HepG2 (cell line): ENCODE data around the gene YY1AP1. TPM values are rescaled to one million over a fixed set of nuclear protein-coding genes. Genes with fewer than 3 reads are reported as not detected.

Experiments used
- ATAC-seq: fragments of 200-7000 bp; cut with Tn5 transposase; 3 replicates; pipeline ENCODE4 v1.9.1; 2020; ENCODE audit warnings: mild to moderate bottlenecking, moderate library complexity
- BruUV-seq: library from RNA; stranded (reverse); fragments of 400-500 nt; replicated peaks from 2 replicates; lab custom pipeline; 2021; lab: Mats Ljungman, UMichigan
- CTCF ChIA-PET: fragments of 300-600 bp; formaldehyde crosslinking; extraction: SDS; loops from one replicate; lab custom pipeline; 2021; ENCODE audit warnings: low total read pairs, inconsistent platforms, low intra/inter-chr PET ratio; lab: Yijun Ruan, JAX
- POLR2A ChIA-PET: fragments of 350-600 bp; sonication (Branson Sonifier 250); formaldehyde crosslinking; loops from one replicate; lab custom pipeline; 2020; ENCODE audit warnings: antibody characterized with exemption, inconsistent platforms; lab: Yijun Ruan, JAX
- DNase-seq: peaks from one replicate; pipeline ENCODE4 v3.0.0-alpha.2; 2015; ENCODE audit warnings: low spot score
- FAIRE-seq: peaks from 3 replicates; lab custom pipeline; 2011; peaks lifted over from hg19 to GRCh38; lab: Jason Lieb, UNC
- H2AFZ ChIP-seq: one replicate; pipeline ENCODE4 v1.6.1; 2011; ENCODE audit warnings: low read length, inconsistent platforms
- H3K27ac ChIP-seq: fragments of 300-600 bp; 3 replicates; pipeline ENCODE4 v1.8.0; 2011; ENCODE audit warnings: mixed run types, mild to moderate bottlenecking, mixed read lengths, low read length, inconsistent platforms; ENCODE audit not compliant: insufficient read depth; ENCODE audit errors: extremely low read length
- H3K27me3 ChIP-seq, 2 experiments: fragments of 200-600 bp in 1 of 2; 2 replicates in 1 of 2; 3 replicates in 1 of 2; pipeline versions ENCODE4 v1.6.0 to v1.8.0; 2011; ENCODE audit warnings: low read length in 2 of 2, mild to moderate bottlenecking in 2 of 2, moderate library complexity in 2 of 2, inconsistent platforms in 1 of 2; ENCODE audit not compliant: insufficient read depth in 2 of 2, control insufficient read depth in 1 of 2
- H3K36me3 ChIP-seq, 2 experiments: fragments of 200-600 bp in 1 of 2; replicated peaks in 1 of 2; 2 replicates in 1 of 2; 3 replicates in 1 of 2; pipeline versions ENCODE4 v1.5.1 to v1.8.0; 2011; ENCODE audit warnings: low read length in 2 of 2, inconsistent platforms in 1 of 2; ENCODE audit not compliant: insufficient read depth in 2 of 2, control insufficient read depth in 1 of 2
- H3K4me1 ChIP-seq: 2 replicates; pipeline ENCODE4 v1.5.1; 2012; ENCODE audit warnings: low read length, inconsistent platforms; ENCODE audit not compliant: insufficient read depth
- H3K4me2 ChIP-seq: 2 replicates; pipeline ENCODE4 v1.6.0; 2011; ENCODE audit warnings: low read depth, low read length, inconsistent platforms
- H3K4me3 ChIP-seq, 3 experiments: fragments of 200-600 bp in 1 of 3; sonication (generic), shearing (Covaris generic) in 1 of 3; replicated peaks in 1 of 3; 2 replicates each; pipeline ENCODE4 v1.5.1; 2011 to 2016; ENCODE audit warnings: low read length in 3 of 3, inconsistent platforms in 2 of 3, low read depth in 2 of 3, mild to moderate bottlenecking in 2 of 3, control low read depth in 1 of 3, mixed read lengths in 1 of 3; ENCODE audit not compliant: insufficient read depth in 1 of 3
- H3K79me2 ChIP-seq: one replicate; pipeline ENCODE4 v1.6.1; 2011; ENCODE audit warnings: low read length, inconsistent platforms; ENCODE audit not compliant: insufficient read depth
- H3K9ac ChIP-seq: 2 replicates; pipeline ENCODE4 v1.6.0; 2011; ENCODE audit warnings: mild to moderate bottlenecking, low read depth, low read length, inconsistent platforms; ENCODE audit not compliant: insufficient read depth
- H3K9me3 ChIP-seq: 2 replicates; pipeline ENCODE4 v1.5.1; 2012; ENCODE audit warnings: mild to moderate bottlenecking, low read length
- H4K20me1 ChIP-seq: 2 replicates; pipeline ENCODE4 v1.6.0; 2011; ENCODE audit warnings: inconsistent platforms, mild to moderate bottlenecking, low read length, moderate library complexity; ENCODE audit not compliant: insufficient read depth
- BORCS8-MEF2B ChIP-seq: sonication (generic); formaldehyde crosslinking; IDR thresholded peaks from 2 replicates; pipeline ENCODE4 v1.8.0; 2022; ENCODE audit warnings: mild to moderate bottlenecking, missing genetic modification reagents
- E2F1 ChIP-seq: sonication (generic); formaldehyde crosslinking; IDR thresholded peaks from 2 replicates; pipeline ENCODE4 v1.5.0; 2020; ENCODE audit warnings: missing genetic modification reagents
- HOXA9 ChIP-seq: sonication (generic); formaldehyde crosslinking; IDR thresholded peaks from 2 replicates; pipeline ENCODE4 v1.8.1; 2022; ENCODE audit warnings: missing genetic modification reagents, mild to moderate bottlenecking, moderate library complexity, borderline replicate concordance
- ISL2 ChIP-seq: sonication (generic); formaldehyde crosslinking; IDR thresholded peaks from 2 replicates; pipeline ENCODE4 v1.5.0; 2020; ENCODE audit warnings: missing genetic modification reagents
- NFE2L2 ChIP-seq: fragments of 150-350 bp; IDR thresholded peaks from 2 replicates; pipeline ENCODE4 v1.6.1; 2014; ENCODE audit warnings: low read length
- ZBTB40 ChIP-seq, 2 experiments: fragments of 450-650 bp in 1 of 2; sonication (generic) in 1 of 2; formaldehyde crosslinking in 1 of 2; IDR thresholded peaks; 2 replicates each; pipeline versions ENCODE4 v1.6.1 to v1.8.0; 2016 to 2022; ENCODE audit warnings: antibody characterized with exemption in 1 of 2, mild to moderate bottlenecking in 1 of 2, missing genetic modification reagents in 1 of 2
- ZBTB7A ChIP-seq: sonication (generic); formaldehyde crosslinking; IDR thresholded peaks from 2 replicates; pipeline ENCODE4 v1.8.0; 2022; ENCODE audit warnings: mild to moderate bottlenecking, missing genetic modification reagents
- ZFP36 ChIP-seq: fragments of 150-350 bp; IDR thresholded peaks from 2 replicates; pipeline ENCODE4 v1.6.1; 2018; ENCODE audit warnings: borderline replicate concordance, low read length, low read depth; ENCODE audit not compliant: partially characterized antibody
- ZFY ChIP-seq: sonication (generic); formaldehyde crosslinking; IDR thresholded peaks from 2 replicates; pipeline ENCODE4 v1.4.0; 2020; ENCODE audit warnings: missing genetic modification reagents
- ZNF20 ChIP-seq: sonication (generic); formaldehyde crosslinking; IDR thresholded peaks from 2 replicates; pipeline ENCODE4 v1.4.0; 2020; ENCODE audit warnings: mild to moderate bottlenecking, moderate library complexity, missing genetic modification reagents
- ZNF775 ChIP-seq: sonication (generic); formaldehyde crosslinking; IDR thresholded peaks from 2 replicates; pipeline ENCODE4 v1.4.0; 2020; ENCODE audit warnings: missing genetic modification reagents, mild to moderate bottlenecking, moderate library complexity, borderline replicate concordance
- WGBS: methylation state at CpG from one replicate; pipeline ENCODE4 v1.1.6; 2017; ENCODE audit warnings: low lambda C conversion rate; 5-methylcytosine and 5-hydroxymethylcytosine counted together
- in situ Hi-C: cut with HindIII; loops from 2 replicates; pipeline ENCODE4 v1.10.0; 2017; ENCODE audit warnings: low pct_unique_long_range_greater_than_20kb; ENCODE audit not compliant: extremely low pct_ligation_motif_present
- intact Hi-C: fragments of 100-400 bp; cut with micrococcal nuclease; formaldehyde crosslinking; loops from one replicate; pipeline ENCODE4 v1.10.0; 2022; ENCODE audit not compliant: unreplicated experiment
- polyA plus RNA-seq, 8 experiments: library from polyadenylated mRNA; depleted of rRNA in 3 of 8; stranded (reverse) in 7 of 8; unstranded in 1 of 8; fragments of >200 nt; fragmentation: Illumina TruSeq in 4 of 8; extraction: Trizol in 4 of 8; gene quantifications; 2 replicates each; pipeline versions ENCODE4 v1.2.1 to v1.2.3, GENCODE V29; 2011 to 2016; ENCODE audit warnings: low read depth in 4 of 8, missing spikeins in 1 of 8, mixed read lengths in 1 of 8; ENCODE audit not compliant: insufficient read depth in 1 of 8
- total RNA-seq, 5 experiments: library from RNA; depleted of rRNA; stranded (reverse); fragments of >200 nt; fragmentation: Illumina TruSeq; extraction: Trizol; gene quantifications; 2 replicates each; pipeline ENCODE4 v1.2.3, GENCODE V29; 2016; ENCODE audit warnings: low read depth in 1 of 5

Gene YY1AP1
- total and polyA plus RNA-seq, 2 of the 13 experiments (the other 11 are each of a cell fraction or from before 2014, with no cell fraction given), result 28.5 to 69.4 TPM

- in situ Hi-C loops (no loop called here), intact Hi-C loops (no loop called here)
- no peaks in the 10 kb centered on the region for H3K4me1 ChIP-seq
- no peak overlapping the region for H2AFZ ChIP-seq
- H3K4me2 ChIP-seq, result no peak overlapping the region
- peaks cover 32% of the 10 kb centered on the region for H3K79me2 ChIP-seq
- ChIA-PET POLR2A (no interaction called here), CTCF (no interaction called here)
- no peak overlapping the region for H3K9ac ChIP-seq
- H3K9me3 ChIP-seq, result no peaks in the 10 kb centered on the region
- no peaks in the 10 kb centered on the region; a peak in 1 of 5 replicates for H3K27me3 ChIP-seq
- H3K27ac ChIP-seq, result no peak overlapping the region
- FAIRE-seq (no peak), DNase-seq (no peak), ATAC-seq (no peak)
- H3K4me3 ChIP-seq, result no peak overlapping the region
- H4K20me1 ChIP-seq, result no peaks in the 10 kb centered on the region
- H3K36me3 ChIP-seq, result peaks cover 1 to 19% of the 10 kb centered on the region in 2 experiments; a peak in 3 of 5 replicates
- TF ChIP-seq HOXA9 (CRISPR knock-in tag) (no peak), BORCS8-MEF2B (no peak), ZBTB40 (IDR thresholded peaks at IDR 0.05) (no peak), ZBTB40 (CRISPR knock-in tag; IDR thresholded peaks at IDR 0.05) (no peak), NFE2L2 (no peak), ZNF775 (no peak), ZNF20 (CRISPR knock-in tag) (no peak), ZFY (CRISPR knock-in tag) (no peak), E2F1 (no peak), ISL2 (CRISPR knock-in tag) (no peak), ZBTB7A (CRISPR knock-in tag) (no peak), ZFP36 (no peak)
- no TSS peak for BruUV-seq
- WGBS, result 100% methylated on average over 3 of the region's 3 CpGs
Observed at GRCh38 chr1:155709391-155709790, 20.8 kb upstream of the YY1AP1 start.
